Fibroblast of lung (primary cell): ENCODE data around the gene GDPD2. TPM values are rescaled to one million over a fixed set of nuclear protein-coding genes. Genes with fewer than 3 reads are reported as not detected.

Source experiments
- DNase-seq, 2 donors: peaks; one replicate each; pipeline versions ENCODE4 v3.0.0 to v3.0.0-alpha.2; 2010; ENCODE audit warnings: low read depth in 2 of 2
- H2AFZ ChIP-seq: 2 replicates; pipeline ENCODE4 v1.5.1; 2012; ENCODE audit warnings: low read length, control low read depth, inconsistent platforms
- H3K27ac ChIP-seq: 2 replicates; pipeline ENCODE4 v1.5.1; 2011; ENCODE audit warnings: low read length, control low read depth; ENCODE audit not compliant: insufficient read depth
- H3K27me3 ChIP-seq: 2 replicates; pipeline ENCODE4 v1.5.1; 2011; ENCODE audit warnings: mild to moderate bottlenecking, low read length; ENCODE audit not compliant: control insufficient read depth, insufficient read depth
- H3K36me3 ChIP-seq: 2 replicates; pipeline ENCODE4 v1.5.1; 2011; ENCODE audit warnings: low read length; ENCODE audit not compliant: control insufficient read depth, insufficient read depth
- H3K4me1 ChIP-seq: 2 replicates; pipeline ENCODE4 v1.5.1; 2011; ENCODE audit warnings: low read length; ENCODE audit not compliant: control insufficient read depth, insufficient read depth; ENCODE audit errors: extremely low read depth
- H3K4me2 ChIP-seq: 2 replicates; pipeline ENCODE4 v1.5.1; 2011; ENCODE audit warnings: low read length, control low read depth; ENCODE audit not compliant: insufficient read depth; ENCODE audit errors: extremely low read depth
- H3K4me3 ChIP-seq, 4 experiments: fragments of 200-600 bp in 1 of 4; sonication (generic) in 1 of 4; replicated peaks in 1 of 4; 2 replicates each; pipeline ENCODE4 v1.5.1; 2011 to 2016; ENCODE audit warnings: low read length in 4 of 4, low read depth in 3 of 4, mild to moderate bottlenecking in 3 of 4, control low read depth in 2 of 4, inconsistent platforms in 1 of 4, mixed read lengths in 1 of 4; ENCODE audit not compliant: insufficient read depth in 1 of 4; ENCODE audit errors: control extremely low read depth in 1 of 4
- H3K79me2 ChIP-seq: 2 replicates; pipeline ENCODE4 v1.5.1; 2012; ENCODE audit warnings: mild to moderate bottlenecking, low read length, inconsistent platforms; ENCODE audit not compliant: control insufficient read depth, insufficient read depth
- H3K9ac ChIP-seq: 2 replicates; pipeline ENCODE4 v1.5.1; 2011; ENCODE audit warnings: mild to moderate bottlenecking, low read length, control low read depth; ENCODE audit not compliant: insufficient read depth
- H3K9me3 ChIP-seq: 2 replicates; pipeline ENCODE4 v1.5.1; 2012; ENCODE audit warnings: low read depth, low read length; ENCODE audit not compliant: control insufficient read depth, insufficient read depth
- H4K20me1 ChIP-seq: 2 replicates; pipeline ENCODE4 v1.5.1; 2011; ENCODE audit warnings: low read length; ENCODE audit not compliant: control insufficient read depth, insufficient read depth; ENCODE audit errors: extremely low read depth
- EZH2 ChIP-seq: IDR thresholded peaks from 2 replicates; pipeline ENCODE4 v1.5.1; 2012; ENCODE audit warnings: low read length, control low read depth, mild to moderate bottlenecking; ENCODE audit errors: missing control alignments
- polyA plus RNA-seq, 2 donors: library from polyadenylated mRNA; depleted of rRNA in 1 of 2; stranded (reverse) in 1 of 2; unstranded in 1 of 2; fragments of >200 nt; gene quantifications; 2 replicates each; pipeline ENCODE4 v1.2.1, GENCODE V29; 2011 to 2012; ENCODE audit warnings: missing spikeins in 1 of 2
- total RNA-seq: library from RNA; depleted of rRNA; stranded (reverse); fragments of >200 nt; gene quantifications from 2 replicates; pipeline ENCODE4 v1.2.1, GENCODE V29; 2014
- TF ChIP-seq, protein P1 (sequence below), 2 donors: IDR thresholded peaks in 1 of 2; conservative IDR thresholded peaks in 1 of 2; 1 replicate in 1 of 2; 2 replicates in 1 of 2; pipeline ENCODE4 v1.5.1; 2011 to 2012; ENCODE audit warnings: low read length in 2 of 2, control low read depth in 1 of 2, inconsistent platforms in 1 of 2, low read depth in 1 of 2, mild to moderate bottlenecking in 1 of 2

GDPD2 gene
- total and polyA plus RNA-seq, 2 donors (not counting 1 experiment from before 2014, with no cell fraction given) = not detected

DNA sequence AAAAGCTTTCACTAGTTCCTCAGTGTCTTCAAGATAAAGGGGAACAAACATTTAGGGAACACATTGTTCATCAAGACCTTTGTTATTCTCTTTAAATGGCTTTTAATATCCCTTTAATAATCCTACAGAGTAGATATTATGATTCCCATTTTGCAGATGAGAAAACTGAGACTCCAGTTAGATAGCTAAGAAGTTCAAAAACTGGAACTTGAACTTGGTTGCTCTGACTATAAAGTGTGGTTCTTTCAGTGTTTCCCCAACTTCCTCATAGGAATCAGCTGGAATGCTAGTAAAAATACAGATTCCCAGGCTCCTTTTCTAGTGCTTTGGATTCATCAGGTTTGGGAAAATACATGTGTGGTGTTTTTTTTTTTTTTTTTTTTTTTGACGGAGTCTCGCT is 59.2 kb downstream of the GDPD2 start:
- H3K79me2 ChIP-seq = no peaks in the 10 kb centered on the region
- no peak overlapping the region for H3K9ac ChIP-seq
- TF ChIP-seq, protein P1, sequence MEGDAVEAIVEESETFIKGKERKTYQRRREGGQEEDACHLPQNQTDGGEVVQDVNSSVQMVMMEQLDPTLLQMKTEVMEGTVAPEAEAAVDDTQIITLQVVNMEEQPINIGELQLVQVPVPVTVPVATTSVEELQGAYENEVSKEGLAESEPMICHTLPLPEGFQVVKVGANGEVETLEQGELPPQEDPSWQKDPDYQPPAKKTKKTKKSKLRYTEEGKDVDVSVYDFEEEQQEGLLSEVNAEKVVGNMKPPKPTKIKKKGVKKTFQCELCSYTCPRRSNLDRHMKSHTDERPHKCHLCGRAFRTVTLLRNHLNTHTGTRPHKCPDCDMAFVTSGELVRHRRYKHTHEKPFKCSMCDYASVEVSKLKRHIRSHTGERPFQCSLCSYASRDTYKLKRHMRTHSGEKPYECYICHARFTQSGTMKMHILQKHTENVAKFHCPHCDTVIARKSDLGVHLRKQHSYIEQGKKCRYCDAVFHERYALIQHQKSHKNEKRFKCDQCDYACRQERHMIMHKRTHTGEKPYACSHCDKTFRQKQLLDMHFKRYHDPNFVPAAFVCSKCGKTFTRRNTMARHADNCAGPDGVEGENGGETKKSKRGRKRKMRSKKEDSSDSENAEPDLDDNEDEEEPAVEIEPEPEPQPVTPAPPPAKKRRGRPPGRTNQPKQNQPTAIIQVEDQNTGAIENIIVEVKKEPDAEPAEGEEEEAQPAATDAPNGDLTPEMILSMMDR (conservative IDR thresholded peaks at IDR 0.05 in 1 of 2, IDR thresholded peaks at IDR 0.05 in 1 of 2; ENCODE audit: low read depth in 1 of 2, low read length in 2 of 2) = no peak
- TF ChIP-seq EZH2 = no peak
- peaks cover 23% of the 10 kb centered on the region for H3K4me1 ChIP-seq
- no peak for DNase-seq
- no peak overlapping the region for H2AFZ ChIP-seq
- H3K27me3 ChIP-seq = no peaks in the 10 kb centered on the region
- H3K4me2 ChIP-seq = no peak overlapping the region
- H3K9me3 ChIP-seq = no peaks in the 10 kb centered on the region
- no peak overlapping the region for H3K4me3 ChIP-seq
- no peak overlapping the region for H3K27ac ChIP-seq
- H3K36me3 ChIP-seq = no peaks in the 10 kb centered on the region
- H4K20me1 ChIP-seq = no peaks in the 10 kb centered on the region

Other genes starting within 250 kb of the GDPD2 start
- gene DGAT2L6, start 245.8 kb upstream of the GDPD2 start, total RNA-seq = not detected in 2 replicates
- gene DGAT2L6, start 245.8 kb upstream of the GDPD2 start, polyA plus RNA-seq = not detected in 2 replicates
- gene AWAT1, start 188.7 kb upstream of the GDPD2 start, total RNA-seq = not detected in 2 replicates
- gene AWAT1, start 188.7 kb upstream of the GDPD2 start, polyA plus RNA-seq = not detected in 2 replicates
- gene P2RY4, start 163.1 kb upstream of the GDPD2 start, total RNA-seq = under 0.01 TPM in 2 replicates
- 0.05 TPM in 1 of 2 replicates, not detected in the other for gene P2RY4, start 163.1 kb upstream of the GDPD2 start, polyA plus RNA-seq
- gene ARR3, start 155.0 kb upstream of the GDPD2 start, total RNA-seq = not detected in 2 replicates
- gene ARR3, start 155.0 kb upstream of the GDPD2 start, polyA plus RNA-seq = not detected in 2 replicates
- gene RAB41, start 141.1 kb upstream of the GDPD2 start, total RNA-seq = not detected in 2 replicates
- gene RAB41, start 141.1 kb upstream of the GDPD2 start, polyA plus RNA-seq = not detected in 2 replicates
- gene PDZD11, start 133.4 kb upstream of the GDPD2 start, total RNA-seq = 45.7 and 53.3 TPM in 2 replicates
- 142 and 143 TPM in 2 replicates for gene PDZD11, start 133.4 kb upstream of the GDPD2 start, polyA plus RNA-seq
- 1.8 and 5.6 TPM in 2 replicates for gene KIF4A, start 133.2 kb upstream of the GDPD2 start, total RNA-seq
- gene KIF4A, start 133.2 kb upstream of the GDPD2 start, polyA plus RNA-seq = 7.1 and 23.0 TPM in 2 replicates
- gene DLG3, start 21.5 kb downstream of the GDPD2 start, total RNA-seq = 20.0 and 24.6 TPM in 2 replicates
- gene DLG3, start 21.5 kb downstream of the GDPD2 start, polyA plus RNA-seq = 20.6 and 21.0 TPM in 2 replicates